NCI-H2029 (cell line): Measurements from ENCODE around the gene SEMA5B.

Source experiments
- DNase-seq: peaks from one replicate; lab custom pipeline; 2025; lab: John Stamatoyannopoulos, UW

The SEMA5B gene

DNA sequence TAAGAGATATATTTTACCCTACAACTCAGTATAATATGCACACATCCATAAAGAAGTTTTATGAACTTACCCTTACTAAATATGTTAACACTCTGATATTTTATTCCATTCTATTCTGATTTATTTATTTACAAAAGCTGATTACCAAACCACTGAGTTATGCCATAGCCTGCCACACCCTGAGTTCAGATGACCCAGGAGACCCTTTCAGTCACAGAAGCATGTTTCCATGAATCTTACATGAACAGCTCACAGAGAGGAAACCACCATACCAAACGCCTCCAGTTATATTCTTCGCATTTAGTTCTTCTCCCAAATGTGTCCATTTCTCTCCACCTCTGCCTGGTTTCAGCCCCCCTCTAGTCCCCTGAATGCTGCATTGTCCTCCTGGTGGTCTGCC, 103.5 kb downstream of the SEMA5B start:
- DNase-seq, result no peak

GRCh38 chr3:122923611-122924010, 104.0 kb downstream of the SEMA5B start:
- no peak for DNase-seq

DNA sequence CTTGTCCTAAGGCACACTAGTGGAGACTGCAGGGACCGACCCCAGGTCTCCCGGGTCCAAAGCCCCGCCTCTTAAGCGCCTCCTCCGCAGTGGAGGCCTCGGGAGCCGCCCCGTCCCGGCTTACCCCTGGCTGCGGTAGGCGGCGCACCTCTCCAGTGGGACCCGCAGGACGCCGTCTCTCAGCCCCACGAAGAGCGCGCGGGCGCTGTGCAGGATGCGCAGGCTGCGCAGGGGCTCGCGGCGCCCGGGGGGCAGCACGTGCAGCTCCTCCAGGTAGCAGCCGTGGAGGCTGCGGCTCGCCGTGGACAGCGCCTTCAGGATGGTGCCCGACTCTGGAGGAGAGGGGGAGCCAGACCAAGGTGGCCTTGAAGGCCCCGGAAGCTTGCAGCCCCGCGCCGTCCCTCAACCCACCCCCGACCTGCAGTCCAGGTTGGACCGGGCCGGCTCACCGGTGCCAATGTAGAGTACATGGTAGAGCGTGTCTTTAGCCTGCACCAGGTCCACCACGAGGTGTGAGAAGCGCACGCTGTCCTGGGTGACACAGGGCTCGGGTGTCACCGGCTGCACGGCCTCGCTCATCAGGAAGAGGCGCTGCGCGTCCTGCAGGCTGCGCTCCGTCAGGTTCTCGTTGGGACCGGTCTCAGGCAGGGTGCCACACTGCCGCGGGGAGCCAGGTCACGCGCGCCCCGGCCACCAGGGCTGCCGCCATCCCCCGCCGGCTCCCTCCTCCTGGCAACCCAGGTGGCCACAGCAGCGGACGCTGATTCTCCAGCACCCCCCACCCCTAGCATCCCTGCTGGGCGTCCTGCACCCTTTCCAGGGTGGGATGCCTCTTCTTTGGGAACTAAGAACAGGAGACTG, 105.5 kb downstream of the SEMA5B start:
- no peak for DNase-seq

- no peak for DNase-seq
These were observed 106.6 kb downstream of the SEMA5B start for GRCh38 chr3:122920986-122921385.

DNA sequence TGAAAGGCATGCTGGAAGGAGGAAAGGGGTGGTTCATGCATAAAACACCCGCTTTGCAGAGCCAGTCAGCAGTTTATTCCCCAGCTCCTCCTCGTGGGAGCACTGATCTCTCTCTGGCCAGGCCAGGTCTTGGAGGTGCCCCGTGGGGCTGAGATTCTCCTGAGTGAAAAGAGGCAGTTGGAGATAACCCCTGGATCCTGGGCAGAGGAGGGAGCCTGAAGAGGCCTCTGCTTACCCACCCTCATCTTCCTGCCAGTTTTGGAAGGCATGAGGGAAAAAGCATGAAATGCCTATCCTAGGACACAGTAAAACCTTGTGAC, 108.3 kb downstream of the SEMA5B start:
- DNase-seq, result no peak

DNA sequence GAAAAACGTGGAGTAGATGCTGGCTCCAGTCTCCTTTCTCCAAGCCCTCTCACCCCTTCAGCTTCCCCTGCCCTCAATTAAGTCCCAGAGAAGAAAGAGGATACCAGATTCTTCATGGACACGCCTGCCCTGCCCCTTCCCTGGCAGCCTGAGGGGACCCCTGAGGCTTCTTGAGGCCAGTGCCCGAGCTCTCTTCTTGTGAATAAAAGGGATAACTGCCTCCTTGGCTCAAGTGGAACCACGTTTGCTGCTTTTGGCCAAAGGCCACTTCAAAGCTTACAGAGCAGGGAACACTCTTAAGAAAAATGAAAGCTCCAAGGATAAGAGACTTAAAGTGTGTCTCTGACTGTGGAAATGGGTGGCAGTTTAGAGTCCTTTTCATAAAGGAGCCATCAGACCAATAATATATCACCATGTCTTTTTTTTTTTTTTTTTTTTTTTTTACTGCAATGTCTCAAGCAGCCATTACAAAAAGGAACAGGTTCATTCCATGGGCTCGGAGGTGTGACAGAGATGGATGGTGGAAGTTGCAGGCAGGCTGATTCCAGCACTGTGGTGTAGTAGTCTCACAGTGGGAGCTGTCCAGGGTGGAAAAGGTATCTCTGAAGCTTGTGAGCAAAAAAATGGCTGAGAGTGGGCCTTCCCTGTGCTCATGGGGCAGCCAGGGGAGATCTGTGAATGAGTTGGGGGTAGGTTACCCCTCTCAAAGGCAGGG, 108.8 kb downstream of the SEMA5B start:
- no peak for DNase-seq

GRCh38 chr3:122917412-122917811, 110.2 kb downstream of the SEMA5B start:
- no peak for DNase-seq

DNA sequence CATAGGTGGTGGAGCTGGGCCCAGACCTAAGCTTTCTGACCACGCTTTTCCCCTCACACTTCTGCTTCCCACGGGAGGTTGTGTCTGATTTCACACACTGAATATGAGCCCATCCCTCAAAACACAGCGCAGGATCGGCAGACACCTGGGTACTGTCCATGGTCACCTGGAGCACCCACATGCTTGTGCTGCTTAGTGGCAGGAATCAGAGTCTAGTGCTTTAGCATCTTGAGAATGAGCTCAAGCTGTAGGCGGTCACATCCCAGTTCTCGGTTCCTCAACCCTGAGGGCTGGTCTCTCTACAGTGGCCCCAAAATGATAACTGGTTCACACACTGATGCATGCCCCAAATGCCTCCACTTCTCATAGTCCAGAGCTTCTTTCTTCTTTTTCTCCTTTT, 111.0 kb downstream of the SEMA5B start:
- no peak for DNase-seq

DNA sequence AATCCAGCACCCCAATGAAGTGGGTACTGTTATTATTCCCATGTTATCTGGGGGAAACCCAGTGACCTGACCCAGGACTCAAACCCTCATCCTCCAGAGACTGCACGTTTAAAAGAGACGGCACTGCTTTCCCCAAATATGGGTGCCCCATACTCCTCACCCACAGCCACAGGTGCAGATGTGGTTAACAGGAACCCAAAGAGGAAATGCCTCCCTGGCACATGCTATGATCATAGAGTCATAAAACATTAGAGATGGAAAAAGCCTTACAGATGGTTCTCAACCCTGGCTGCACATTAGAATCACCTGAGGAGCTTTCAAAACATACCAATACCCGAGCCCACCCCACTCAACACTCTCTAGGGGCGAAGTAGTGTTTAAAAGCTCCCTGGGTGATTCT, 111.5 kb downstream of the SEMA5B start:
- DNase-seq, result no peak

GRCh38 chr3:122915300-122916055, 112.1 kb downstream of the SEMA5B start:
- no peak for DNase-seq

DNA sequence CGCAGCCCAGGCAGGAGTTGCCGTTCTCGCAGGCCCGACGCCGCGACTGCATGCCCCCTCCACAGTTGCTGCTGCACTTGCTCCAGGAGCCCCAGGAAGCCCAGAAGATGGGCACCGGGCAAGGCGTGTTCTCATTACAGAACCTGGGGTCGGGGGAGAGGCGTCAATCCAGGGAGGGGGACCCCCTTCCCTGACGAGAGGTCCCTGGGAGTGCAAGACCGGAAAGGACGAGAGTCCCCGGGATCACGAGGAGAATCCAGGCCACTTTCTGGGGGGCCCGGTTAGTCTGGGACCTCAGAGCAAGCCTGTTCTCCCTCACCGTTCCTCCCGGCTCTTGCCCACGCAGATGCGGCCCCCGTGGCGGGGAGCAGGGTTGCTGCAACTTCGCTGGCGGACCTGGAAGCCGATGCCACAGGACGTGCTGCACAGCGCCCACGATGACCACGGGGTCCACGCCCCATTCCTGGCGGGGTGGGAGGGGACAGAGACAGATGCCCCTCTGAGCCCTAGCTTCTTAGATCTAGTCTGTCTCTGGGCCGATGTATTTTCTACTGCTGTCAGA, 113.9 kb downstream of the SEMA5B start:
- DNase-seq, result no peak

- no peak for DNase-seq
These were observed 114.6 kb downstream of the SEMA5B start for GRCh38 chr3:122912772-122913538.

GRCh38 chr3:122911901-122912300, 115.7 kb downstream of the SEMA5B start:
- no peak for DNase-seq

DNA sequence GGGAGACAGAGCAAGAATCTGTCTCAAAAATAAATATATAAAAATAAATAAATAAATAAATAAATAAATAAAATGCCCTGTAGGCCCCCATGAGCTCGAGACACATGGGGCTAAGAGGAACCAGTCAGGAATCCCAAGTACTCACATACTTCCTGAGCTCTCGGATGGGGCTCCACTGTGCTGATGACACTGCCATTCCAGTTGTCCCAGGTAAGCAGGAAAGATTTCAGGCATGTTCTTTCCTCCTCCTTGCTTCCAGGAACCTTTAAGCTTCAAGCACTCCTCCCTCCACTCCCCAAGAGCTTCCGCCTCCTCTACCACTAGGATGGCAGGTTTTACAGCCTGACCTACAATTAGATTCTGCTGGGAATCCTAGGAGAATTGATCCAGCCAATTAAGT, 119.3 kb downstream of the SEMA5B start:
- DNase-seq, result no peak

GRCh38 chr3:122907471-122907870, 120.1 kb downstream of the SEMA5B start:
- no peak for DNase-seq

DNA sequence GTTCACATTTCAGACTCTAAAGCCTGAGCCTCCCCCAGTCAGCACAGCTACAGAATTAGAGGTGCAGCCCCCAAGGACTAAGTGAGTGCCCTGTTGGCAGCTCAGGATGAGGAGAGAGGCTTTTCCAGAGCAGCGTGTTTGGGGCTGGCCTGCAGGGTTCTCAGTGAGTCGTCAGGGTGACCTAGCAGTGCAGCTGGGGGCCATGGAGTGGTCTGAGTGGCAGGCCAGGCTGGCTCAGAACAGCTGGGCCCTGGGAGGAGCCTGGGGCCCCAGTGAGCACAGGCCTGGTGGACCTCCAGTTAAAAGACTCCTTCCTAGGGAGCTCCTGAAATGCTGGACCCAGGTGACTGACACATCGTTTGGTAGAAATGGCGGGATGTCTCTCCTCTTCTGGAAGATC, 124.4 kb downstream of the SEMA5B start:
- DNase-seq, result no peak

DNA sequence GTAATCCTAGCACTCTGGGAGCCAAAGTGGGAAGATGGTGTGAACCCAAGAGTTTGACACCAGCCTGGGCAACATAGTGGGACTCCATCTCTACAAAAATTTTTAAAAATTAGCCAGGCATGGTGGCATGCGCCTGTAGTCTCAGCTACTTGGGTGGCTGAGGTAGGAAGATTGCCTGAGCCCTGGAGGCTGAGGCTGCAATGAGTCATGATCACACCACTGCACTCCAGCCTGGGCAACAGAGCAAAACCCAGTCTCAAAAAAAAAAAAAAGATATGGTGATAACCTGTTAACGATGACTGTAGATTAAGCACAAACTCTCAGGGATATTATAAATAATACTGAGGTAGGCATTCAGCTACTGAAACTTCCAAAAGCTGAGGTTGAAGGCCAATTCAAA, 125.2 kb downstream of the SEMA5B start:
- no peak for DNase-seq

- DNase-seq, result no peak
These were observed 129.3 kb downstream of the SEMA5B start for GRCh38 chr3:122898298-122898697.

DNA sequence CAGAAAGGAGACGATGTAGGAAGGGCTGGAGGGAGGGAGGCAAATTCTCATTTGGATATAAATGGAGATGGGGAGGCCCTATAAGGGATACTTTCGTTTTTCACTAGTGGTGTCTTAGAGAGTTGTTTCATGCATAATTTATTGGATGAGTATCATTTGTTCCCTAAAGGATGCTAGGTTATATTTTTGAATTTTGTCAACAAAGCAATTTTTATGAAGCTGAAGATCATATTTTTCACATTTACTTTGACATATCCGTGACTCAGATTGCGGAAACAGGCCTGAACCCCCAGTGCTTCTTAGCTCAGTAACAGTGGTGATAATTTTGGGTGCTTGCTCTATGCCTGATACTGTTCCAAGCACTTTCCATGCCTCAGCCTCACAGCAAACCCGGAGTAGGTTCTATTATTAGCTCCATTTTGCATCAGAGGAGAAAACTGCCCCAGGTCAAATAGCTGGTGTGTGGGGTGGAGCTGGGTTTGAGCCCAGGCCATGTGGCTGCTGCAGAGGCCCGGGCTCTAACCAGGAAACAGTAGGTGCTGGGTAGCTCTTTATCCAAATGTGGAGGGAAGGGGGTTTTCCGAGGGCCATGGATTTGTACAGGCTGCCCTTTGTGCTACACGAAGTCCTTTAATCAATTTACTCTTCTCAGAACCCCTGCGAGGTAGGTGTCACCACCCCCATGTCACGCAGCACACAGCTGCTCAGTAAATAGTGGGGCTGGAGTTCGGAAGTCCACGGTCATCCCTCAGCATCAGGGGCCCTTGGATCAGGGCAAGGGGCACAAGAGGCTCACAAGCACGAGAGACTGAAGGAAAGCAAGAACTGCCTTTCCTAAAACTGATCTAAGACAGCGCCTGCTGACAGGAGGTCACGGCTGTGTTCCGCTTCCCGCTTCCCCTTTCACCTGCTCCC, 133.6 kb downstream of the SEMA5B start:
- no peak for DNase-seq

DNA sequence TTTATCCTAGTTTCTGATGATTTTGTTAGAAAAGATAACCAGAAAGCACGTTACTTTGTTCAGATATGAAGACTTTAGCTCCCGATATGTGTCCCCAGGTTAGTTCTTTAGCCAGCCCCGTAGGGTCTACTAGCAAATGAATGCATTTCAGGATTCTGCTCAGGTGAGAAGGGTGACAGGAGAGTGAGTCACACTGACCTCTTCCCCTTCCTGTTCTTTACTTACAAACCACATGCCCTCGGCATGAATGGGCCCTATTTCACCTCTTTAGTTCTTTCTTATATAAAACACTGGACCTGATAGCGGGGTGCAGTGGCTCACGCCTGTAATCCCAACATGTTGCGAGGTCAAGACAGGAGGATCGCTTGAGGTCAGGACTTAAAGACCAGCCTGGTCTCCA, 134.3 kb downstream of the SEMA5B start:
- no peak for DNase-seq
